Activated CD4-positive, alpha-beta T cell treated with anti-CD3 and anti-CD28 coated beads, Interleukin-2, amount 50 U/mL, for 24 hours (primary cell): ENCODE measurements around the gene MEI1.
A peak's percentile ranks its signal among the peaks of the same experiment; 100 is the strongest.
"Not testable (repeated sequence)": the region's sequence is repeated elsewhere in the genome, so short reads cannot be mapped to it uniquely, and the experiment has no call there.

ENCODE experiments used
- DNase-seq, 2 donors: peaks; one replicate each; pipeline ENCODE4 v3.0.0-alpha.2; 2020; ENCODE audit warnings: low read depth in 1 of 2, low spot score in 1 of 2

Gene MEI1, protein sequence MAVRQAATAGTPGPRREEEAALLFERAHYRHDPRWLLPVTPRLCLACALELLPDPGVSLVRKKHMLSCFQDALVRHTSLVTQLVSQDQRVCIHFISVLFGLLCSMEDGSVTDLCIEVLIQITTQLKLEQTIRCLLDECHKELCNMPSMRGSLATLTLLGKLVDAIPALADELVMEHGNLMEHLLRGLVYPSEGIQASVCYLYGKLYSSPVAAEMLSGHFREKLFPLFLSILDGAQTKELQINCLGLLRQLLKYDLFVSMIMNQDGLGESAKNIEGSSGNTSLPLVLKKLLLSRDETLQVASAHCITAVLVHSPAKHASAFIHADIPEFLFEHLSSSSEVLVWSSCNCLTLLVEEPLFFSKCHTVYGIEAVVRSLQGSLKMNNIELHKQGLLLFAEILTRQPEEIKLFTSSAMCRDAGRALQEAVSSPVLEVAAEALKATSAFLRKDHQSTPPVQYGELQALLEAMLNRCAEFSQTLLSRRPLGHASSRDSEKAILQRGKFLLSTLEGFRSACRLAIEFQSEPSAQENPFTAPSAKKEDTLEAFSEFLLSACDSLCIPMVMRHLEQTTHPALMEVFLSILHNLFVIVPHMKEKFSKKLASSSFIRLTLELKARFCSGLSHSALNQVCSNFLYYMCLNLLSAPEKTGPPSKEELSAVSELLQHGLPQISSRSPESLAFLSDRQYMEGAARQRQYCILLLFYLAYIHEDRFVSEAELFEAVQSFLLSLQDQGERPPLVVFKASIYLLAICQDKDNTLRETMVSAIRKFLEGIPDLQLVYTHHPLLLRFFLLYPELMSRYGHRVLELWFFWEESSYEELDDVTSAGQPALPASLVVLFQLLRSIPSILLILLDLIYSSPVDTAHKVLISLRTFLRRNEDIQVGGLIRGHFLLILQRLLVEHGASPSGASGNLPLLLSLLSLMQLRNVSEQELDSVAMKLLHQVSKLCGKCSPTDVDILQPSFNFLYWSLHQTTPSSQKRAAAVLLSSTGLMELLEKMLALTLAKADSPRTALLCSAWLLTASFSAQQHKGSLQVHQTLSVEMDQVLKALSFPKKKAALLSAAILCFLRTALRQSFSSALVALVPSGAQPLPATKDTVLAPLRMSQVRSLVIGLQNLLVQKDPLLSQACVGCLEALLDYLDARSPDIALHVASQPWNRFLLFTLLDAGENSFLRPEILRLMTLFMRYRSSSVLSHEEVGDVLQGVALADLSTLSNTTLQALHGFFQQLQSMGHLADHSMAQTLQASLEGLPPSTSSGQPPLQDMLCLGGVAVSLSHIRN

DNA sequence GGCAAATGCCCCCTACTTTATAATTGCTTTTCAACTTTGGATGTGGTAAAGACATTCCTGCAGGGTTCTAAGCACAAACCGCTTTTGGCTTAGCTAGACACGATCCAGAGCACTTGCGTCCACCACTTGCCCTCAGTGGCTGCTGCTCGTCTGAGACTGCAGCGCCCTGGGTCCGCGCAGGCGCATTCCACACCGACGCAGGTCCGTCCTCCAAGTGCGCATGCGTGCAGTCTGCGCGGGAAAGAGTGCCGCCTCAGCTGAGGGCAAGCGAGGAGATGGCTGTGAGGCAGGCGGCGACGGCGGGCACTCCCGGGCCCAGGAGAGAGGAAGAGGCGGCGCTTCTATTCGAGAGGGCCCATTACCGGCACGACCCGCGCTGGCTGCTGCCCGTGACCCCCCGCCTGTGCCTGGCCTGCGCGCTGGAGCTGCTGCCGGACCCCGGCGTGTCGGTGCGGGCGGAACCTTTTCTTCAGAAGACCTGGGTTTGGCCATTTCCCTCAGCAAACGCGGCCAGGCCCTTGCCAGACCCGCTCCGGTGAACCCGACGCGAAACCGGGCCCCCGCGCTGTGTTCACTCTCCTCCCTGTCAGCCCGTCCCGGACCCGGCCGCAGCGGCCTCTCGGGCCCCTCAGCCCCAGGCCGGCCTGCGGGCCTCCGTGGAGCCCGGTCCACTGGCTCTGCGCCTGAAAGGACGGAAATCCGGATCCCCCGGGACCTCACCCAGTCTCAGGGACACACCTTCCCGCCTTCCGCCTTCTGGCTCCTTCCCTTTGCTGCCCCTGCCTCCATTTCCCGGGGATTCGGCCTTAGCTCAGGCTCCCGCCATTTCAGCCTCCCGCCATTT lies at the start of gene MEI1:
TSS of gene MEI1 (plus strand) at position 240 of the 844 bp plus-strand sequence. CDS start at position 276, 36 bp downstream.
- peak; percentile 87 to 90 for DNase-seq

GRCh38 chr22:41650229-41650628 lies 49.1 kb upstream of the MEI1 start:
- no peak for DNase-seq

GRCh38 chr22:41650821-41651220 lies 48.5 kb upstream of the MEI1 start:
- no peak for DNase-seq

DNA sequence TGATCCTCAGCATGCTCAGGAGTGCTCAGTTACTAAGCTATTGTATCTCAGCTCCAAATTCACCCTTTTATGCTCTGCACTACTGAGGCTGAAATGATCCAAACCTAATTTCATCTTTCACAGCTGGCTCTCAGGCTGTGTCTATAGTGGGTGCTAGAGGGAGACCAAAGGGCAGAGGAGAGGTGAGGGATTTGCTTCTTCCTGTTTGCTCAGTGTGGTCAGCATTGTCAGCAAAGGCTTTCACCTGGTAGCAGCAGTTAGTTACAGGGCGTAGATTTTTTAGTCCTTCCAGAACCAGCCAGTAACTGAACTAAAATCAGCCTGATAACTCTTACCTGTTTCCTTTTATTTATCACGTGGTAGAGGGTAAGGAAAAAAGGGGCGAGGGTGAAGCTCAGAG lies 45.0 kb upstream of the MEI1 start:
- no peak for DNase-seq

DNA sequence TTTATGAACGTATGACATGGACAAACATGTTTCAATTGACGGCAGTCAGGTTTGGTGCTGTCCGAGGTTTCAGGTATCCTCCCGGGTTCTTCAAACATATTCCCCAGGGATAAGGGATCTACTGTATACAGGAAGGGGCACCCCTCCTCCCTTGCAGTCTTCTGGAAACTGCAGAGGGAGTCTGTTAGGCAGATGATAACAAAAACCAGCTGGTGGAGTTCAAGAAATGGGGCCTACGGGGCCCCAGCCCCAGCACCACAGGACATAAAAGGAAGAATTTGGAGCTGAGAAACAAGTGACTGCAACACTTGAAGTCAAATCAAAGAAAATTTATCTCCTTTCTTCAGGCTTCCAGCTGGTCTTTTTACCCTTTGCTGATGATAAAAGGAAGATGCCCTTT lies 42.7 kb upstream of the MEI1 start:
- no peak for DNase-seq

DNA sequence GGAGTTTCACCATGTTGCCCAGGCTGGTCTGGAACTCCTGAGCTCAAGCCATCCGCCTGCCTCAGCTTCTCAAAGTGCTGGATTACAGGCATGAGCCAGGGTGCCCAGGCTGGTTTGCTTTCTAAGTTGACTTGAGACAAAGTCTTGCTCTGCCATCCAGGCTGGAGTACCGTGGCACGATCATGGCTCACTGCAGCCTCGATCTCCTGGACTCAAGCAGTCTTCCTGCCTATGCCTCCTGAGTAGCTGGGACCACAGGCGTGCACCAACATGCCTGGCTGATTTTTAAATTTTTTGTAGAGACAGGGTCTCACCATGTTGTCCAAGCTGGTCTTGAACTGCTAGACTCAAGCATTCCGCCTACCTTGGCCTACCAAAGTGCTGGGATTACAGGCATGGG lies 41.6 kb upstream of the MEI1 start:
- DNase-seq = no peak

DNA sequence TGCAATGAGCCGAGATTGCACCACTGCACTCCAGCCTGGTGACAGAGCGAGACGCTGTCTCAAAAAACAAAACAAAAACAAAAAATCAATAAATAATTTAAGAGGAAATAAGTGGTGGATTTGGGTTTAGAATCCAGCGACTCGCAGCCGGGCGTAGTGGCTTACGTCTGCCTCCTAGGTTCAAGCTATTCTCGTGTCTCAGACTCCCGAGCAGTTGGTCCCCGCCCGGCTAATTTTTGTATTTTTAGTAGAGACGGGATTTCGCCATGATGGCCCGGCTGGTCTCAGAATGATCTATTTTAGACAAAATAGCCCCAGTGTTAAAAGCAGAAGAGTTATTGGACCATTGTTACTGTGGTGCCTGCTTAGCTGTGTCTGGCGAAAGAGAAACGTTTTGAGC lies 40.4 kb upstream of the MEI1 start:
- no peak for DNase-seq

DNA sequence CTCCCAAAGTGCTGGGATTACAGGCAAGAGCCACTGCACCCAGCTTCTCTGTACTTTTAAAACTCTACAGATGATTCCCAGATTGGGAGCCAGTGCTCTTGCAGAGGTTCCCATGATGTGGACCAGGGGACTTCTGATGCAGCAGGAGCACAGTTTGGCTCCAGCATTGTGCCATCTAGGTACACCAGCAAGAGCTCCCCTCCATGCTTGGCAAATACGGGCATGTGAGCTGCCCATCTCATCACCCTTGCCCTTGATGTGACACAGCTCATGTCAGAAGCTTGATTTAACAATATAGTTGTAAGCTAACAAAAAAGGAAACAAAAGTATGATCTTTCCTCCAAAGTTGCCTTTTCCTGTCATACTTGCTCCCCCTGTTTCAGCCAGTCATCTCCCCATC lies 39.4 kb upstream of the MEI1 start:
- no peak for DNase-seq

DNA sequence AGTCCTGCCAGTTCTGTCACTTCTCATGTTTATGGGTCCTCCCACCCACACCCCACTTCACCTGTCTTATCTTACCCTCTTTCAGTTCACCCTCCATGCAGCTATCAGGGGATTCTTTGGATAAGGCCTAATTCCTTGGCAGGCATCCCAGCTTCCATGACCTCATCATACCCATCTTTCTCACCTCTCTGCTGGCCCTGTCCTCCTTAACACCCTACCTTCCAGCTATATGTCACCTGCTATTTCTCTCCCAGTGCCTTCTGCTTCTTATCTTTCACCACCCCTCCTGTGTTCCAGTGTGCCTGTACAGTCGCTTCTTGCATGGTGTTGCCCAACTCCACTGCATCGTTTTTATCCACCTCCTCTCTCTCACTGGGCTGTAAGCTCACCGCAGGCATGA lies 38.9 kb upstream of the MEI1 start:
- no peak for DNase-seq

GRCh38 chr22:41661088-41661487 lies 38.2 kb upstream of the MEI1 start:
- no peak for DNase-seq

DNA sequence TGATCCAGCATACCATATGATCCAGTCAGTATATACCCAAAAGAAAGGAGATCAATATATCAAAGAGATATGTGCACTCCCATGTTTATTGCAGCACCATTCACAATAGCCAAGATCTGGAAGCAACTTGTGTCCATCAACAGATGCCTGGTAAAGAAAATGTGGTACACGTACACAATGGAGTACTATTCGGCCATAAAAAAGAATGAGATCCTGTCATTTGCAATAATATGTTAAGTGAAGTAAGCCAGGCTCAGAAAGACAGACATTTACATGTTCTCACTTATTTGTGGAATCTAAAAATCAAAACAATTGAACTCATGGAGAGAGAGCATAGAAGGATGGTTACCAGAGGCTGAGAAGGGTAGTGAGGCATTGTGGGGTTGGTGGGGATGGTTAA lies 37.6 kb upstream of the MEI1 start:
- DNase-seq = no peak

- DNase-seq = not testable (repeated sequence)
Observed at GRCh38 chr22:41663594-41663993, 35.7 kb upstream of the MEI1 start.

GRCh38 chr22:41664490-41664889 lies 34.8 kb upstream of the MEI1 start:
- no peak for DNase-seq

DNA sequence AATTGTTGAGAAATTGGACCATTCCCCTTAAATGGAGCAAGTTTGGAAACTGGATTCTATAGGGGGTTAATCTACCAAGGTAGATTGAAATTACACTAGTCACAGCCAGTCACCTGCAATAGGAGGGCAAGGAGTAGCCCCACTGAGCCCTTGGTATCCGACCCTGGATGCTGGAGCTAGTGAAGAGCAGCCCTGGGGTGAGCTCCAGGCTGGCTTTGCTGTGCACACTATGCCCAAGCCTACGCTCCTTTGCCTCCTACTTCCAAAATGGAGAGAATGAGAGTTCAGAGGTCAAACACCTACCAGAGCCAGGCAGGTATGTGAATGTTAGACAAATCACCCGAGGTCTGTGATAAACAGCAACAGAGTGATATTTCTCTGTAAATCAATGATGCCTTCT lies 34.4 kb upstream of the MEI1 start:
- DNase-seq = no peak

GRCh38 chr22:41668971-41669911 lies 30.1 kb upstream of the MEI1 start:
- DNase-seq = no peak

GRCh38 chr22:41672096-41672495 lies 27.2 kb upstream of the MEI1 start:
- not testable (repeated sequence) for DNase-seq

DNA sequence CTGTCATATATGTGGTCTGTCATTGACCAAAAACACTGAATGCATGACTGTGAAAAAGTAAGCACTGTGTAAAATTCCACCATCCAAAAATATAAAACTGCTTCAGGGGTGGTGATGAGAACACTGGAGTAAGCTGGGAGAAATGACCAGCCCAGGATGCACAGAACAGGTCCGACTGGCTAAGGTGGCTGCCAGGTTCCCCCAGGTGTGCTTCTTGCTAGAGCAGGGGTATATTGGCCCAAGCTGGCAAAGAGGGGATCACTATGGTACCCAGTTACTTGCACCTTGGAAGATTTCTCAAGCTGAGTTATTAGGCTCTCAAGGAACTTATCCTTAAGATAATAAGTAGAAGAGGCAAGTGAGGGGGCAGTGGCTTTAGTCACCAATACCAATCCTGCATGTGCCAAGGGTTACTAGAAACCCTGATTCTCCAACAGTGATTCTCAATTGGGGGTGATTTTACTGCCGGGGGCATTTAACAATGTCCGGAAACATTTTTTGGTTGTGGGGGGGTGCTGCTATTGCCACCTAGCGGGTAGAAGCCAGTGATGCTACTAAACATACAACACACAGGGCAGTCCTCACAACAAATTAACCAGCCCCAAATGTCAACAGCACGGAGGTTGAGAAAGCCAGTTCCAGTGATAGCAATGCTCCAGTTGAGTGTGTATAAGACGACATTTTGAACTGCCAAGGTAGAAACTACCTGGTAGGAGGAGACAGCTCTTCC lies 26.4 kb upstream of the MEI1 start:
- no peak for DNase-seq

- DNase-seq = no peak
Observed at GRCh38 chr22:41674846-41675340, 24.4 kb upstream of the MEI1 start.

GRCh38 chr22:41676134-41676533 lies 23.2 kb upstream of the MEI1 start:
- no peak for DNase-seq
